Smooth muscle cell of trachea (primary cell): ENCODE data around the gene TOMM7. TPM values are rescaled to one million over a fixed set of nuclear protein-coding genes. Genes with fewer than 3 reads are reported as not detected.

Experiments used
- total RNA-seq: library from RNA; depleted of rRNA; stranded (reverse); fragments of >200 nt; gene quantifications from 2 replicates; pipeline ENCODE4 v1.2.1, GENCODE V29; 2014

Gene TOMM7
- total RNA-seq = 125 and 147 TPM in 2 replicates

GRCh38 chr7:22822486-22823141, at the start of gene TOMM7:
TOMM7 (minus strand) TSS chr7:22822849; CDS start chr7:22822779, 70 bp downstream.

Other genes with a start within 250 kb of the TOMM7 start
- gene IL6, start 95.6 kb downstream of the TOMM7 start, total RNA-seq = 2.2 and 15.1 TPM in 2 replicates
- 107 and 163 TPM in 2 replicates for gene HYCC1, start 191.3 kb upstream of the TOMM7 start, total RNA-seq